ENCODE results near the gene PPIL6. TPM values are rescaled to one million over a fixed set of nuclear protein-coding genes. Genes with fewer than 3 reads are reported as not detected.

Gene PPIL6
- total RNA-seq, 4 donors from 2014 or later = 0.64 to 4.0 (median 1.9) TPM; not detected in 1

- DNase-seq = no peak
- Histone ChIP-seq H3K9me3 (no peaks in the 10 kb centered on the region), H3K4me1 (peaks cover 6 to 40% (median 30%) of the 10 kb centered on the region in 4 donors), H3K27ac (peak overlapping the region; percentile 97 to 100 (median 99)), H3K4me3 (peak overlapping the region in 3 of 4 donors; percentile 59 to 99 (median 70)), H3K36me3 (no peaks in the 10 kb centered on the region), H3K27me3 (no peaks in the 10 kb centered on the region)
- in situ Hi-C loops (cut with MboI; ENCODE audit: low pct_ligation_motif_present in 1 of 4, low pct_unique_long_range_greater_than_20kb in 1 of 4, low sequenced_read_pairs in 3 of 4) = loop anchor here (5.0 to 25.0 kb wide), 7 partner anchors 71 to 846 kb away; partner anchors contain the start of genes MICAL1 (in 2 of the 4), CEP57L1 (in 1 of the 4) and SESN1 (in 1 of the 4)
- 6 to 7% methylated on average over 5 of the region's 5 CpGs for WGBS, 2 donors (ENCODE audit: low coverage in 1 of 2)
- TF ChIP-seq CTCF (IDR thresholded peaks at IDR 0.05) = peak in 1 of 5 experiments; percentile 8
- TF ChIP-seq POLR2A (IDR thresholded peaks at IDR 0.05) = no peak
- intact Hi-C loops (cut with DNase I; ENCODE audit: low total_unique reads) = loop anchor here (5.0 kb wide), 1 partner anchor 196 kb away; no protein-coding TSS in a partner anchor
Observed at GRCh38 chr6:109383438-109383940, 56.9 kb downstream of the PPIL6 start.

- 1 to 2% methylated on average over 12 to 42 of the region's 42 CpGs for WGBS, 2 donors (ENCODE audit: low coverage in 1 of 2)
- H3K9me3 ChIP-seq = no peaks in the 10 kb centered on the region
- H3K36me3 ChIP-seq = no peaks in the 10 kb centered on the region
- in situ Hi-C loops (cut with MboI; ENCODE audit: low pct_ligation_motif_present in 1 of 4, low pct_unique_long_range_greater_than_20kb in 1 of 4, low sequenced_read_pairs in 3 of 4) = loop anchor here (5.0 to 25.0 kb wide), 7 partner anchors 72 to 846 kb away; partner anchors contain the start of genes MICAL1 (in 2 of the 4), CEP57L1 (in 1 of the 4) and SESN1 (in 1 of the 4)
- no peaks in the 10 kb centered on the region for H3K27me3 ChIP-seq
- intact Hi-C loops (cut with DNase I; ENCODE audit: low total_unique reads) = loop anchor here (5.0 kb wide), 1 partner anchor 196 kb away; no protein-coding TSS in a partner anchor
- H3K4me3 ChIP-seq = peak overlapping the region; percentile 33 to 99 (median 64)
- TF ChIP-seq POLR2A (IDR thresholded peaks at IDR 0.05) = peak; percentile 73
- TF ChIP-seq CTCF (IDR thresholded peaks at IDR 0.05) = peak; percentile 31 to 73 (median 49)
- no peak for TF ChIP-seq EP300 (IDR thresholded peaks at IDR 0.05; ENCODE audit: low read depth)
- peak in 2 of 3 donors; percentile 75 to 78 for TF ChIP-seq POLR2AphosphoS5 (IDR thresholded peaks at IDR 0.05)
- peak; percentile 94 for DNase-seq
- H3K27ac ChIP-seq = peak overlapping the region; percentile 97 to 100 (median 99)
- peaks cover 11 to 47% (median 30%) of the 10 kb centered on the region in 4 donors for H3K4me1 ChIP-seq
Observed at GRCh38 chr6:109382576-109383437, 57.6 kb downstream of the PPIL6 start.

GRCh38 chr6:109381747-109382575 lies 58.5 kb downstream of the PPIL6 start, which contains the start of gene CD164:
CD164 (minus strand) TSS chr6:109382467; CDS start chr6:109382378, 89 bp downstream.
- in situ Hi-C loops (cut with MboI; ENCODE audit: low pct_ligation_motif_present in 1 of 4, low pct_unique_long_range_greater_than_20kb in 1 of 4, low sequenced_read_pairs in 3 of 4) = loop anchor here (5.0 to 25.0 kb wide), 7 partner anchors 73 to 845 kb away; partner anchors contain the start of genes MICAL1 (in 2 of the 4), CEP57L1 (in 1 of the 4) and SESN1 (in 1 of the 4)
- Histone ChIP-seq H3K9me3 (no peaks in the 10 kb centered on the region), H3K27ac (peak within 1 kb of the TSS; percentile 97 to 100 (median 99)), H3K36me3 (peaks cover 0 to 8% (median 0%) of the 10 kb centered on the region in 4 donors), H3K4me1 (peaks cover 11 to 52% (median 30%) of the 10 kb centered on the region in 4 donors), H3K27me3 (no peaks in the 10 kb centered on the region), H3K4me3 (peak within 1 kb of the TSS; percentile 59 to 99 (median 83))
- peak; percentile 94 for DNase-seq
- WGBS, 2 donors (ENCODE audit: low coverage in 1 of 2) = 0 to 3% methylated on average over 5 to 46 of the region's 93 CpGs
- TF ChIP-seq POLR2A (IDR thresholded peaks at IDR 0.05) = peak; percentile 99
- TF ChIP-seq EP300 (IDR thresholded peaks at IDR 0.05; ENCODE audit: low read depth) = no peak
- peak; percentile 99 for TF ChIP-seq POLR2AphosphoS5 (IDR thresholded peaks at IDR 0.05)
- intact Hi-C loops (cut with DNase I; ENCODE audit: low total_unique reads) = loop anchor here (5.0 kb wide), 1 partner anchor 195 kb away; no protein-coding TSS in a partner anchor

Measured in transverse colon (tissue), 4 donors.